ENCODE measurements around the gene XPO5. TPM values are rescaled to one million over a fixed set of nuclear protein-coding genes. Genes with fewer than 3 reads are reported as not detected.
A peak's percentile ranks its signal among the peaks of the same experiment; 100 is the strongest.

Gene XPO5
- total RNA-seq, 6 experiments from 2014 or later = 30.5 to 41.1 (median 35.6) TPM

DNA sequence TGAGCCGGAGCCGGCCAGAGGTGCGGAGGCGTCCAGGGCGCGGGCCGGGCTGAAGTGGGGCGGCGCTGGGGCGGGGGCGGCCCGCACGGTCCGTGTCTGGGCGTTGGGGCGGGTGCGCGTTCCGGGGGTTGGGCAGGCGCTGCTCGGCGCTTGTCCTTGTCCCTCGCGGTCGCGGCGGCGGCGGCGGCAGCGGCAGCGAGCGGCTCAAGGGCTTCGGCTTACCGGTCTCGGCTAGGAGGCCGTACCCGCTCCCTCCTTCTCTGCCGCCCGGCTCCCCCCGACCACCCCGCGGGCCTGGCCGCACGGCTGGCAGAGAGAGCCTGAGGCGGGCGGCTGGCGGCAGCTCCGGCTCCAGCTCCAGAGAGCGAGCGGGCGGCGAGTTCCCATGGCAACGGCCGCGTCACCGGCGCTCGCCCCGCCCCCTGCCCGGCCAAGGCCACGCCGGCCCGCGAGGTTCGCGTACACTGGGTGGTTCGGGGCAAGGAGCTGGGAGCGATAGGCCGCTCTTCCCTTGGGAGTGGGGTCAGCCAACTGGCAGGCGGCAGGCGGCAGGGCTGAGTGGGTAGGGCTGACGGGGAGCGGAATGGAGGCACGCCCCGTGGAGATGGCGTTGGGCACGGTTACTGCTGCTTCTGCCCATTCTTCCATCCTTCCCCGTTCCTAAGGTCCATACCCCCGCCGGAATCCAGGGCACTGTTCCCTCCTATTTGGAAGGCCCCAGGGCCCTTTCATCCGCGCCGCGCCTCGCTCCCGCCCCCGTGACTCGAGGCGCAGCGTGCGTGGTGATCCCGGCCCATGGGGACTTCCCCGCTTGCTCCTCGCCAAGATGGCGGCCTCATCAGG is 65.6 kb downstream of the XPO5 start, which contains the start of gene LRRC73:
LRRC73 (minus strand) TSS at position 363 of the 843 bp plus-strand sequence. CDS start 561 bp downstream, outside the sequence.
- DNase-seq = peak; percentile 77
- H3K27me3 Mint-ChIP-seq (ENCODE audit: insufficient read depth) = peaks cover 1% of the 10 kb centered on the region; the same call in 1 of the 2 replicates
- H3K36me3 Mint-ChIP-seq (ENCODE audit: low read depth) = peaks cover 8% of the 10 kb centered on the region
- peak within 1 kb of the TSS; percentile 88 for H3K4me3 Mint-ChIP-seq
- H3K9me3 Mint-ChIP-seq = no peaks in the 10 kb centered on the region
- TF ChIP-seq CTCF (IDR thresholded peaks at IDR 0.05) = no peak
- peaks cover 24% of the 10 kb centered on the region for H3K4me1 Mint-ChIP-seq (ENCODE audit: low read depth)
- H3K27ac Mint-ChIP-seq = peak within 1 kb of the TSS; percentile 78

DNA sequence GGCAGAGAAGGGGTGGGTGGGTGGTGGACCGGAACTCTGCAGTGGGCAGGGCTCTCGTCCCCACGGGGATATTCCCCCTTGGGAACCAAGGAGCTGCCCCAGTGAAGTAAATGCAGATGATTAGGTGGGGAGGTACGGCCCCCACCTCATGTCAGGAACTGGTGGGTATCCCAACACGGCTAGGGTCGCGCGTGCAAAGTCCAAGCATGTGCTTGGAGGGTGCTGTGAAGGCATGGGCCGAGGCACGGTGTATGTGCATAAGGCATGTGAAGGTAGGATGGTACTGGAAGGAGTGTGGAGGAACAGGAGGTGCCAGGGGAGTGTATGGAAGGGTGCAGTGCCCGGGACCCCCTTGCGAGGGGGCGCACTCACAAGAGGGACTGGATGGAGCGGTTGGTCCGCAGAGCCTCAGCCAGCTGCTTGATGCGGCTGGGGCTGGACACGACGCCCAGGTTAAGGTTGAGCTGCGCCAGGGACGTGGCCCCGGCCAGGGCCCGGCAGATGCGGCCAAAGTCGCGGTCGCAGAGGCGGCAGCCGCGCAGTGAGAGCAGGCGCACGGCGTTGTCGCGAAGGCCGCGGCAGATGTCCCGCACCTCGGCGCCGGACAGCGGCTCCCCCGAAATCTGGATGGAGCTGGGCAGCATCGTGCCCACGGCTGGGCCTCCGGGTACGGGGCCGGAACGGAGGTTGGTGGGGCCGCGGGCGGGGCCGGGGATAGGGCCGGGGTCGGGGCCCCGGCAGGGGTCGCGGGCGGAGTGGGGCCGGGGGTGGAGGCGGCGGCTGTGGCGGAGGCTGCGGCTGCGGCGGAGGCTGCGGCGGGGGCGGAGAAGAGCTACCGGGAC is 66.5 kb downstream of the XPO5 start:
- peak; percentile 39; the same call in 1 of the 2 replicates for TF ChIP-seq CTCF (IDR thresholded peaks at IDR 0.05)
- DNase-seq = no peak

GRCh38 chr6:43508481-43509141 is 67.2 kb downstream of the XPO5 start:
- Mint-ChIP-seq H3K4me1 (ENCODE audit: low read depth) (peaks cover 12% of the 10 kb centered on the region), H3K9me3 (no peaks in the 10 kb centered on the region), H3K36me3 (ENCODE audit: low read depth) (peaks cover 5% of the 10 kb centered on the region; the same call in 1 of the 2 replicates), H3K4me3 (peak overlapping the region; percentile 88), H3K27me3 (ENCODE audit: insufficient read depth) (peaks cover 1% of the 10 kb centered on the region; the same call in 1 of the 2 replicates), H3K27ac (peak overlapping the region; percentile 78; the same call in 1 of the 2 replicates)
- no peak for TF ChIP-seq CTCF (IDR thresholded peaks at IDR 0.05)
- no peak for DNase-seq

More for the DNA sequence above, 66.5 kb downstream of the XPO5 start:
- peak overlapping the region; percentile 78 for H3K27ac Mint-ChIP-seq
- H3K27me3 Mint-ChIP-seq (ENCODE audit: insufficient read depth) = peaks cover 1% of the 10 kb centered on the region; the same call in 1 of the 2 replicates
- peaks cover 15% of the 10 kb centered on the region for H3K4me1 Mint-ChIP-seq (ENCODE audit: low read depth)
- H3K9me3 Mint-ChIP-seq = no peaks in the 10 kb centered on the region
- H3K36me3 Mint-ChIP-seq (ENCODE audit: low read depth) = peaks cover 5% of the 10 kb centered on the region; the same call in 1 of the 2 replicates
- peak overlapping the region; percentile 88 for H3K4me3 Mint-ChIP-seq

DNA sequence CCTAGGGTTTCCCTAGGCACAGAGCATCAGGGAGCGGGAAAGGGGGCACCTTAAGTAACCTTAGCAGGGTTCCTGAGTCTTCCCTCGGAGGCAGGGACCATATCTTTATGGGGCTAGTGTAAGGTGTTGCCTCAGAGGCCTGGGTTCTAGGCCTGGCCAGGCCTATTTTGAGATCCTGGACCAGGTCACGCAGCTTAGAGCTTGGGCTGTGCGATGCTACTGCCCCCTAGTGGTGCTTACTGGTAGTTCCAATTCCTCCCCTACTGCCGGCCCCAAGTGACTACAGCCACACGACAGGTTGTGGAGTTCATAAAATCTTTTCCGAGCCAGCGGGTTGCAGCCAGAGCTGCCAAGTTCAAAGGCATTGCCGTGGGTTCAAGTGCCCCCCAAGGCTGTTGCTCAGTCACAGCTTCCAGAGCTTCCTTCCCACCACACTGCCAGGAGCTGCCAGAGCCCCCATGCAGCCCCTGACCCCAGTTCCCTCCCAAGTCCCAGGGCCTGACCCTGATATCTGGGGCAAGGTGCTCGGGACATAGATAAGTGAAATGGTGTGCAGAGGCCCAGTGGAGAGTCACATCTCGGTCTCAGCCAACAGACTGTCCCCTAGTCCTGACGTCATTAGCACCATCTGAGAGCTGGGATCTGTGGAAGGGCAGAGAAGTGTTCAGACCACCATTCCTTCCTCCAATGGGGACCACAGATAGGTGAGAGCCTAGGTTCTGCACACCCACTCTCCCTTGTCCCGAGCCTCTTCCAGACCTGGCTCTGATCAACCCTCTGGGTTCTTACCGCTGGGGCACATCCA is 69.0 kb downstream of the XPO5 start:
- DNase-seq = peak; percentile 58
- peaks cover 1% of the 10 kb centered on the region; the same call in 1 of the 2 replicates for H3K27me3 Mint-ChIP-seq (ENCODE audit: insufficient read depth)
- peak; percentile 99 for TF ChIP-seq CTCF (IDR thresholded peaks at IDR 0.05)
- no peak overlapping the region; the same call in 1 of the 2 replicates for H3K27ac Mint-ChIP-seq
- no peaks in the 10 kb centered on the region for H3K9me3 Mint-ChIP-seq
- H3K4me1 Mint-ChIP-seq (ENCODE audit: low read depth) = peaks cover 12% of the 10 kb centered on the region
- H3K36me3 Mint-ChIP-seq (ENCODE audit: low read depth) = peaks cover 6% of the 10 kb centered on the region; the same call in 1 of the 2 replicates
- H3K4me3 Mint-ChIP-seq = no peak overlapping the region
